Activated naive CD8-positive, alpha-beta T cell treated with anti-CD3 and anti-CD28 coated beads, Interleukin-2, amount 50 U/mL, for 24 hours (primary cell): ENCODE measurements around the gene PPP6R1.

Experiments
- ATAC-seq: fragments of 150-1000 bp; cut with Tn5 transposase; one replicate; pipeline ENCODE4 v1.10.0; 2021
- DNase-seq: peaks from one replicate; pipeline ENCODE4 v3.0.0; 2021
- H3K27ac Mint-ChIP-seq: one replicate; pipeline ENCODE4 v1.8.0; 2021; ENCODE audit warnings: mild to moderate bottlenecking, mixed read lengths
- H3K27me3 Mint-ChIP-seq: one replicate; pipeline ENCODE4 v1.8.0; 2021; ENCODE audit warnings: mixed read lengths
- H3K36me3 Mint-ChIP-seq: one replicate; pipeline ENCODE4 v1.8.0; 2021; ENCODE audit warnings: low read depth, mixed read lengths
- H3K4me1 Mint-ChIP-seq: one replicate; pipeline ENCODE4 v1.8.0; 2021; ENCODE audit warnings: mixed read lengths
- H3K4me3 Mint-ChIP-seq: one replicate; pipeline ENCODE4 v1.8.0; 2021; ENCODE audit warnings: mild to moderate bottlenecking, moderate library complexity, mixed read lengths
- H3K9me3 Mint-ChIP-seq: one replicate; pipeline ENCODE4 v1.8.0; 2021; ENCODE audit warnings: mixed read lengths

Gene PPP6R1

DNA sequence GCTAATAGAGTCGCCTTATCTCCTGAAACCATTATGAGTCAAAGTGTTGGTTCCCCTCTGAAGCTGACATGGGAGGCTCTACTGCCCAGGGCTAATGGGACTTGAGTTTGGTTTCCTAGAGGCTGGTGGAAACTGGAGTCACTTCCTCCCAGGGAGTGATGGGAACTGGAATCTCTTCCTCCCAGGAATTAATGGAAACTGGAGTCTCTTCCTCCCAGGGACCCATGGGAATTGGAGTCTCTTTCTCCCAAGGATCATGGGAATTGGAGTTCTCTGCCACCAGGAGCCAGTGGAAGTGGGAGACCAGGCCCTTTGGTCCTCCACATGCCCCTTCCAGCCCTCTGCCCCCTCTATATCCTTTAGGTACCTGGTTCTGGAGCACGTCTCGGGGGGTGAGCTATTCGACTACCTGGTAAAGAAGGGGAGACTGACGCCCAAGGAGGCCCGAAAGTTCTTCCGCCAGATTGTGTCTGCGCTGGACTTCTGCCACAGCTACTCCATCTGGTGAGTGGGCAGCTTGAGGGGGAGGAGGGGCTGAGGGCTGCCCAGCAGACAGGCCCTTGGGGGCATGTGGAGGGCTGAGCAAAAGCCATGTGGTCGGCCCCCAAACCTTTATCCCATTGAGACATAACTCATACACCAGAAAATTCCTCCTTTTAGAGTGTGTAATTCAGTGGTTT is 30.4 kb upstream of the PPP6R1 start:
- Mint-ChIP-seq H3K4me1 (peaks cover 6% of the 10 kb centered on the region), H3K27ac (no peak overlapping the region)

DNA sequence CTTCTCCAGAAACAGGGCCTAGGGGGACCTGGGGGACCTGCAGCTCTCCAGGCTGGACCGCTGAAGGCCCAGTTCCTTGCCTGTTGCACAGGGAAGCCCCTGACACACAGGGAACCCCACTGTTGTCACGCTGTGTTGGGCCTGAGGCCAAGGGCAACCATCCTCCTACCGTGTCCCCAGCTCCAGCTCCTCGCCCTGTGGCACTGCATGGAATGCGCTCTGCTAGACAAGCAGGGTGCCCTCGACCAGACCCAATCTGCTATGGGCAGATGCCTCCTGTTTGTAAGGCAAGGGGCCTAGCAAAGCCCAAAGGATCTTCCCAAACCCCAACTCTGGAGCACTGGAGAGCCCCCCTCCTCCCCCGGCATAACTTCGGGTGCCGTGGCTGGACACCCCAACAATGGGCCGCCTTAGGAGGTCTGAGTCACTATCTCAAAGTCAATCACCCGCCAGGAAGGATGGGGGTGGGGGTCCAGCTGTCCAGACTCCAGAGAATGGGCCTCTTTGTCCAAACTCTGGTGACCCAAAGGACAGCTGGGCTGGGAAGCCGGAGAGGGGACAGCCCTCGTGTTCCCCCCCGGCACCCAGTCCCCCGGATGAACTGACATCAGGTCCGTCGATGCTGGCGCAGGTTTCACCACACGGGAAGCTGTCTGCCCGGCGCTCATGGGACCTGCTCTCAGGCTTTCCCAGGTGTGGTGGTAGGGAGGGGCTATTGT is 28.7 kb upstream of the PPP6R1 start:
- H3K4me3 Mint-ChIP-seq: no peak overlapping the region
- H3K36me3 Mint-ChIP-seq: no peaks in the 10 kb centered on the region
- H3K27ac Mint-ChIP-seq: no peak overlapping the region
- ATAC-seq: no peak
- peaks cover 15% of the 10 kb centered on the region for H3K4me1 Mint-ChIP-seq
- peaks cover 4% of the 10 kb centered on the region for H3K27me3 Mint-ChIP-seq
- no peaks in the 10 kb centered on the region for H3K9me3 Mint-ChIP-seq
- DNase-seq: no peak

More for the DNA sequence above, 30.4 kb upstream of the PPP6R1 start:
- H3K27me3 Mint-ChIP-seq: no peaks in the 10 kb centered on the region
- DNase-seq: no peak
- ATAC-seq: no peak
- H3K9me3 Mint-ChIP-seq: no peaks in the 10 kb centered on the region
- H3K4me3 Mint-ChIP-seq: no peak overlapping the region
- no peaks in the 10 kb centered on the region for H3K36me3 Mint-ChIP-seq

DNA sequence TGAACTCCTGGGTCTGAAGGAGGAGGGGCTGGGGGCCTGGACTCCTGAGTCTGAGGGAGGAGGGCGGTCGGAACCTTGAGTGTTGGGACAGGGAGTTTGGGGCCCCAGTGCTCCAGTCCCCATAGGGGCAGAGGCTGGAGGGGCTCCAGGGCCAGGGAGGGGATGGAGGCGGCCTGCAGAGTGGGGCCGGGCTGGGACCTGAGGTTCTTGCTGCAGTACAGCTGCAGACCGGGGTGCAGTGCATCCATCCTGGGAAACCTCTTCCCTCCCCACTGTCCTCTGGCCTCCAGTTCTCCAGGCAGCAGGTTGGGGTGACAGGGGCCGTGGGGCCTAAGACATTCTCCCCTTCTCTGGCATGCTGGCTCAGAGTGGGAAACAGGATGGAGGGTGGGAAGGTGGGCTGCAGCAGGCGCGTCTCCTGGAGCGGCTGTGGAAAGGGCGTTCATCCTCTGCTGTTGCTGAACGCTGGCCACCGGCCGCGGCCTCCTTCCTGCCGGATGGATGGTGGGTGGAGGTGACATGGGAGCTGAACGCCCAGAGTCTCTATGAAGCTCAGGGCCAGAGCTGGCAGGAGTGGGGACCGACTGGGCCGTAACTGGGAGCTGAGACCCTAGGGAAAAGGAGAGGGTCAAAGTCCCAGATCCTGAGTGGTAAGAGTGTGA is 26.5 kb upstream of the PPP6R1 start:
- DNase-seq (no peak), ATAC-seq (no peak)
- H3K27me3 Mint-ChIP-seq: peaks cover 4% of the 10 kb centered on the region
- no peak overlapping the region for H3K27ac Mint-ChIP-seq
- H3K9me3 Mint-ChIP-seq: no peaks in the 10 kb centered on the region
- H3K4me1 Mint-ChIP-seq: peaks cover 17% of the 10 kb centered on the region
- no peak overlapping the region for H3K4me3 Mint-ChIP-seq
- H3K36me3 Mint-ChIP-seq: no peaks in the 10 kb centered on the region

DNA sequence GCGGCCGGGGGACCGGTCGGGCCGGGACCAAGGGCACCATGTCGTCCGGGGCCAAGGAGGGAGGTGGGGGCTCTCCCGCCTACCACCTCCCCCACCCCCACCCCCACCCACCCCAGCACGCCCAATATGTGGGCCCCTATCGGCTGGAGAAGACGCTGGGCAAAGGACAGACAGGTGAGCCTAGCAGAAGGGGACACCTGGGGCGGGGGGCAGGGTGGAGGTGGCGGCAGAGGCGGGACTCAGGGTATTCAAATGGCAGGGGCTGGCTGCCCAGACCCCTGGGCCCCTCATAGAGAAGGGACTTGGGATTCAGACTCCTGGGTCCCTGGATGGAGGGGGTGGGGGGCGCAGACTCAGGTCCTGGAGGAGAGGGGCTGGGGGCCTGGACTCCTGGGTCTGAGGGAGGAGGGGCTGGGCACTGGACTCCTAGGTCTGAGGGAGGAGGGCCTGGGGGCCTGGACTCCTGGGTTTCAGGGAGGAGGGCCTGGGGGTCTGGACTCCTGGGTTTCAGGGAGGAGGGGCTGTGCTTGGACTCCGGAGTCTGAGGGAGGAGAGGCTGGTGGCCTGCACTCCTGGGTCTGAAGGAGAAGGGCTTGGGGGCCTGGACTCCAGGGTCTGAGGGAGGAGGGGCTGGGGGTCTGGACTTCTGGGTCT is 25.7 kb upstream of the PPP6R1 start:
- H3K27me3 Mint-ChIP-seq: peaks cover 4% of the 10 kb centered on the region
- peaks cover 1% of the 10 kb centered on the region for H3K36me3 Mint-ChIP-seq
- no peaks in the 10 kb centered on the region for H3K9me3 Mint-ChIP-seq
- H3K4me3 Mint-ChIP-seq: no peak overlapping the region
- ATAC-seq (no peak), DNase-seq (no peak)
- H3K27ac Mint-ChIP-seq: no peak overlapping the region
- H3K4me1 Mint-ChIP-seq: peaks cover 25% of the 10 kb centered on the region

DNA sequence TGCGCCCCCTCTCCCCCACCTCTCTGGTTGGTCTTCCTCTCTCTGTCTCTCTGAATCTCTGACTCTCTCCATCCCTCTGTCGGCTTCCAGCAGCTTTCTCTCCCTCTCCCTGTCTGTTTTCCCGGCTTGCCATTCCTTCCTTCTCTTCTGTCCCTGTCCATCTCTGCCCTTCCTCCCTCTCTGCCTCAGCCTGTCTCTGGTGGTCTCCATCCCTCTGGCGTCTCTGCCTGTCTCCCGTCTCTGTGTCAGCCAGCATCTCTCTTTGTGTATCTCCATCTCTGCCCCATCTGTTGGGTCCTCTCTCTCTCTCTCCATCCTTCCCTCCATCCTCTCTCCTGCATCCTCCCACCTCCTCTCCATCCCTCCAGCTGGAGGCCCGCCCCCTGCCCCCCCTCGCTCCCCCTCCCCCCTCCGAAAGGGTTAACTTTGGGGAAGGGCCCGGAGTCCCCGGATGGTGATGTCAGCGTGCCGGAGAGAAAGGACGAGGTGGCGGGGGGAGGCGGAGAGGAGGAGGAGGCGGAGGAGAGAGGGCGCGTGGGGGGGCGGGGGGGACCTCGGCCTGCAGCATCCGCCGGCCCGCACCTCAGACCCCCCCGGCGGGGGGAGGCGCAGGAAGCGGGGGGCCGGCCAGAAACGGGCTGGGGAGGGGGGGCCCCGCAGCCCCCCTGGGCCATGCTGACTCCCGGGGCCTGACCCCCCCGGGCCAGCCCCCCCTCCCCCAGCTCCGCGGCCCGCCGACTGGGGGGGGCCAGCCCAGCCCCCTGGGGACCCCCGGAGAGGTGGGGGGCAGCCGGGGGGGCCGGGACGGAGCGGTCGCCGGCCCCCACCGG is 24.9 kb upstream of the PPP6R1 start, which contains the start of gene BRSK1:
BRSK1 (plus strand) TSS at position 450 of the 830 bp plus-strand sequence. CDS start 446 bp downstream, outside the sequence.
- peak within 1 kb of the TSS; percentile 48 for H3K4me3 Mint-ChIP-seq
- peak; percentile 52 for DNase-seq
- H3K4me1 Mint-ChIP-seq: peaks cover 28% of the 10 kb centered on the region
- H3K27ac Mint-ChIP-seq: peak within 1 kb of the TSS; percentile 5
- no peaks in the 10 kb centered on the region for H3K9me3 Mint-ChIP-seq
- ATAC-seq: no peak
- peaks cover 4% of the 10 kb centered on the region for H3K27me3 Mint-ChIP-seq
- H3K36me3 Mint-ChIP-seq: peaks cover 1% of the 10 kb centered on the region

DNA sequence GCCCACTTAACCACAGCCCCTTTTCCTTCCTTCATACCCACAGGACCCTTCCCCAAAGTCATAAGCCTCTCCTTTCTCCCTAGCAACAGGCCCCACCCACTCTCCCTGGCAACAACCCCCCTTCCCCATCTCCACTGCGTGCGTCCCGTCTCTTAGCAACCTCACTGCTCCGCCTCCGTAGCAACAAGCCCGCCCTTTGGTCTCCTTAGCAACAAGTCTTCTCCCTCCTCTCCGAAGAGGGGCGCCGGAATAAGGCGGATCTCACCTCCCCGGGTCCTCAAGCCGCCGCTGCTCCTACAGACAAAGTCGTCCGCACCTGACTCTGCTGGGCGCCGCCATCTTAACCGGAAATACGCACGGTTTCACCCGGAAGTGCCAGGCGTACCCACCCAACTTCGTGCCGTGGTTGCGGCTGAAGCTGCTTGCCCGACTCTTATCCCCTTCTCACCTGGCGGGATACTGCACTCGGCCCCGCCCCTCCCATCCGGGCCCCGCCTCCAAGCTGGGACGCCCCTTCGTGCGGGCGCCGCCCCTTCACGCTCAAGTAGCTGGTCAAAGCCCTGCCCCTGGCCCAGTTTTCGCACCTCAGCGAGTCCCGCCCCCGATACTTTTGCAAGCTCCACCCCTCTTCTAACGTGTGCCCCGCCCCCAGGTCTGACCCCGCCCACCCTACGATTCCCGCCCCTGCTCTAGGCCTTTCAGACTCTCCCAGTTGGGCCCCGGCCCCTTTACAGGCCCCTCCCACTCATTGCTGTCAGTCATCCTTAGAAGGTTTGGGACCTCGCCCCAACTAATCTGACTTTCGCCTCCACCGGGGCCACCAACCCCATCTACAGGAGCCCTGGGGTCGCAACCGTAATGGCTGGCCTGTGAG is 21.2 kb upstream of the PPP6R1 start, which contains the start of gene HSPBP1:
HSPBP1 (minus strand) TSS at position 341 of the 874 bp plus-strand sequence. CDS start 502 bp downstream, outside the sequence.
- H3K4me1 Mint-ChIP-seq: peaks cover 41% of the 10 kb centered on the region
- ATAC-seq (peak; percentile 93), DNase-seq (peak; percentile 96)
- H3K27ac Mint-ChIP-seq: peak within 1 kb of the TSS; percentile 97
- H3K36me3 Mint-ChIP-seq: peaks cover 17% of the 10 kb centered on the region
- peaks cover 4% of the 10 kb centered on the region for H3K27me3 Mint-ChIP-seq
- no peaks in the 10 kb centered on the region for H3K9me3 Mint-ChIP-seq
- H3K4me3 Mint-ChIP-seq: peak within 1 kb of the TSS; percentile 96

DNA sequence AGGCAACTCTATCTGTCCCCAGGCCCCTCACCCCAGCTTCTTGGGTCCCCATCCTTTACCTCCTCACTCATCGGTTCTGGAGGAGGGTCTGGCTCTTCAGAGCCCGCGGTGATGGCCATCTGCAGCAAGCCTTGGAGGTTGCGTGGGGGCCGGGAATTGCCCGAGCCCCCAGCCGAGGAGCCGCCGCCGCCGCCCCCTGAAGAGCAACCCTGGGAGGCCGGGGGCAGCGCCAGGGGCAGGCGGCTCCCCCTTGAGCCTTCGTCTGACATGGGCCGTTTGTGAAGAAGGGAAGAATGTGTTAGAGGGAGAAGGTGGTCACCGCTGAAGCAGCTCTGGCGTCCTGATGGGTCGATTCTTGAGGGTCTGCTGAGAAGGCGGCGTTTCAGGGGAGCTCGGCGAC is 20.5 kb upstream of the PPP6R1 start:
- peak overlapping the region; percentile 96 for H3K4me3 Mint-ChIP-seq
- H3K36me3 Mint-ChIP-seq: peaks cover 21% of the 10 kb centered on the region
- H3K4me1 Mint-ChIP-seq: peaks cover 39% of the 10 kb centered on the region
- H3K27me3 Mint-ChIP-seq: peaks cover 4% of the 10 kb centered on the region
- H3K27ac Mint-ChIP-seq: peak overlapping the region; percentile 97
- no peaks in the 10 kb centered on the region for H3K9me3 Mint-ChIP-seq
- no peak for ATAC-seq
- no peak for DNase-seq

DNA sequence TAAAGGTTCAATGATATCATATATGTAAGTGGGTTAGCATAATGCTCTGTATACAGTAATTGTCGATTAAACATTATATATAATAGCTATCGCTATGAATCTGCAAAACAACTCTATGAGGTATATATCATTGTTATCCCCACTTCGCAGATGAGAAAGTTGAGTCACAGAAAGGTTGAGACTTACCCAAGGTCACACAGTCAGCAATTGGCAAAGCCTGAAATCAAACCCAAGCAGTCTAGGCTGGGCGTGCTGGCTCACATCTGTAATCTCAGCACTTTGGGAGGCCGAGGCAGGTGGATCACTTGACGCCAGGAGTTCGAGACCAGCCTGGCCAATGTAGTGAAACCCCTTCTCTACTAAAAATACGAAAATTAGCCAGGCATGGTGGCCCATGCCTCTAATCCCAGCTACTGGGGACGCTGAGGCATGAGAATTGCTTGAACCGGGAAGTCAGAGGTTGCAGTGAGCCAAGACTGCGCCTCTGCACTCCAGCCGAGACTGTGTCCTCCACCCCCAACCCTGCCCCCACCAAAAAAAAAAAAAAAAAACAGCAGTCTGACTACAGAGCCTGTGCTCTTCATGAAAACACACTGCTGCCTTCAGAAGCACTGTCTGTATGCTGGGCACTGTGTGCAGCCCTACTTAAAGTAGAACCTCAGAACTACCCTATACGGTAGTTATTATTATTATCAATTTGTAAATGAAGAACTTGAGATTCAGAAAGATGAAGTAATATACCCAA is 19.7 kb upstream of the PPP6R1 start:
- DNase-seq (no peak), ATAC-seq (no peak)
- Mint-ChIP-seq H3K36me3 (peaks cover 22% of the 10 kb centered on the region), H3K4me3 (peak overlapping the region; percentile 96), H3K27me3 (peaks cover 3% of the 10 kb centered on the region), H3K4me1 (peaks cover 38% of the 10 kb centered on the region), H3K27ac (peak overlapping the region; percentile 18), H3K9me3 (no peaks in the 10 kb centered on the region)

DNA sequence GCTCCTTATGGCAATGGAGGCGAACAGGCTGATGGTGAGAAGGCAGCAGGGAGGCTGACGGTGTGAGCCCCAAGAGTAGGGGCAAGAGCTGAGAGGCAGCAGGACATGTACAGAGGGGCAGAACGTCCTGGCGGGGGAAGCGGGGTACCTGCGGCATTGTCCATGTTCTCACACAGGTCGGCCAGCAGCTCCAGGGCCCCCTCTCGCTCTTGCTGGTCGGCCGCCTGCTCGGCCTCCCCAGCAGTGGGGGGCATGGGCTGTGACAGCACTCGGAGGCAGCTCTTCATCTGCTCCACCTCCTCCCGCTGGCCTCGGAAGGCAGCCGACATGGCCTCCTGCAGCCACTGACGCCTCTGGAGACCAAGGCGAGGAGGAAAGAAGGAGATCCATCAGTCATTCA is 18.7 kb upstream of the PPP6R1 start:
- H3K4me3 Mint-ChIP-seq: no peak overlapping the region
- no peak for ATAC-seq

DNA sequence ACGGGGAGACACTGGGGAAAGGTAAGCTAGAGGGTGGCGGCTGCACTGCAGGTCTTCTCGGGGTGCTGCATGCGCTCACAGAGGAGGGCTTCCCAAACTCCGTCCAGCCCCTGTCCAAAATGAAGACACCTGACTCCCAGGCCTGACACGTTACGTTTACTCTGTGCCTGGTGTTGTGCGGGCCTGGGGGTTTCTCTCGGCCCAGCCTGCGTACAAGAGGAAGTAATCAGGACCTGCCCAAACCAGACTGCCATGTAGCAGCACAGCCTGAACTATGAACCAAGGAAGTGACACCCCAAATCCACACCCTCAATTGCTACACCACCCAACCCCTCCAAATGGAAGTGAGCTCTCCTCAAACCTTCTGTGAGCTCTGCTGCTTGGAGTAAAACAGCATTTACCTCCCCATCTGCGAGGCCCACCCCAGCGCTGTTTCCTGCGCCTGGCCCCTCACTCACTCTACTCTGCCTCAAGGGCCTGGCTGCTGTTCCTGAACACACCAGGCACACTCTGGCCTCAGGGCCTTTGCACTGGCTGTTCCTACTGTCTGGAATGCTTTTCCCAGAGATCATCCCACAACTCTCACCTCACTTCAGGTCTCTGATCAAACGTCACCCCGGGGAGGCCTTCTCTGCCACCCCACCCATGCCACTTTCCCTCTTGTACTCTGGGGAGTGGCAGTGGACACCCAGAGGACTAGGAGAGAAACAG is 18.1 kb upstream of the PPP6R1 start:
- ATAC-seq (no peak), DNase-seq (no peak)
- peak overlapping the region; percentile 42 for H3K27ac Mint-ChIP-seq
- no peaks in the 10 kb centered on the region for H3K27me3 Mint-ChIP-seq
- H3K4me3 Mint-ChIP-seq: no peak overlapping the region
- no peaks in the 10 kb centered on the region for H3K9me3 Mint-ChIP-seq
- peaks cover 35% of the 10 kb centered on the region for H3K36me3 Mint-ChIP-seq
- H3K4me1 Mint-ChIP-seq: peaks cover 30% of the 10 kb centered on the region

More for the DNA sequence above, 18.7 kb upstream of the PPP6R1 start:
- no peaks in the 10 kb centered on the region for H3K9me3 Mint-ChIP-seq
- H3K27me3 Mint-ChIP-seq: no peaks in the 10 kb centered on the region
- H3K4me1 Mint-ChIP-seq: peaks cover 30% of the 10 kb centered on the region
- no peak overlapping the region for H3K27ac Mint-ChIP-seq
- DNase-seq: no peak
- H3K36me3 Mint-ChIP-seq: peaks cover 28% of the 10 kb centered on the region

DNA sequence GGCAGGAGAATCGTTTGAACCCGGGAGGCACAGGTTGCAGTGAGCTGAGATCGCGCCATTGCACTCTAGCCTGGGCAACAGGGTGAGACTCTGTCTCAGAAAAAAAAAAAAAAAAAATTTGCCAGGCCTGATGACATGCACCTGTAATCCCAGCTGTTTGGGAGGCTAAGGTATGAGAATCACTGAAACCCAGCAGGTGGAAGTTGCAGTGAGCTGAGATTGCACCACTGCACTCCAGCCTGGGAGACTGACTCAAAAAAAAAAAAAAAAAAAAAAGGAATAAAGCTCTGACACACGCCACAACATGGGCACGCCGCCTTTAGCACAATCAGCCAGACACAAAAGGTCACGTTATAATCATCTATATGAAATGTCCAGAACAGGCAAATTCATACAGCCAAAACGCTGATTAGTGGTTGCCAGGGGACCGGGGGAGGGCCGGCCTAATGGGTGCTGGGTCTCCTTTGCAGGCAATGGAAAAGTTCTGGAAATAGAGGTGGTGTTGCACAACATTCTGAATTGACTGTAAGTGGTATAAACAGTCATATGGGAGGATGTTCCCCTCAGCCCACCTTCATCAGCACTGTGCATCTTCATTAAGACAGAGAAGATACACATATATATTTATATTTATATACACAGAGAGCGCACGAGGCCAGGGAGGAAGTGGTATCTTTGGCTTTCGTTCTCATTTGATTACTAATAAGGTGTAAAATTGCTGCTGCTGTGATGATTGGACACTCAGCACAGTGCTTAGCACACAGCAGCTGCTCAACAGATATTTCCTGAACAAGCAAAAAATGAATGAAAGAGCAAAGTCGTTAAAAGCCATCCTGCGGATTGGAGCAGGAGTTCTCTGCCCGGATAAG is 17.3 kb upstream of the PPP6R1 start:
- Mint-ChIP-seq H3K4me1 (peaks cover 30% of the 10 kb centered on the region), H3K36me3 (peaks cover 35% of the 10 kb centered on the region), H3K9me3 (no peaks in the 10 kb centered on the region), H3K27ac (no peak overlapping the region), H3K4me3 (no peak overlapping the region), H3K27me3 (no peaks in the 10 kb centered on the region)
- ATAC-seq: no peak
- no peak for DNase-seq
